Activated CD4-positive, alpha-beta T cell treated with anti-CD3 and anti-CD28 coated beads for 36 hours (primary cell): ENCODE data around the gene NFXL1. TPM values are rescaled to one million over a fixed set of nuclear protein-coding genes. Genes with fewer than 3 reads are reported as not detected.

Experiments
- ATAC-seq: fragments of 200-7000 bp; cut with Tn5 transposase; one replicate; pipeline ENCODE4 v1.10.0; 2021; ENCODE audit warnings: mild to moderate bottlenecking, moderate library complexity
- CTCF ChIA-PET: fragments of 350-600 bp; sonication (Branson Sonifier 250); formaldehyde crosslinking; loops from one replicate; lab custom pipeline; 2021; ENCODE audit warnings: antibody characterized with exemption; lab: Charles Lee
- POLR2A ChIA-PET: fragments of 350-600 bp; sonication (Branson Sonifier 250); formaldehyde crosslinking; loops from one replicate; lab custom pipeline; 2021; ENCODE audit warnings: antibody characterized with exemption, inconsistent platforms; lab: Charles Lee
- DNase-seq: peaks from one replicate; pipeline ENCODE4 v3.0.0-alpha.2; 2020
- H3K27ac Mint-ChIP-seq: one replicate; pipeline ENCODE4 v1.8.0; 2021; ENCODE audit warnings: mixed read lengths
- H3K27me3 Mint-ChIP-seq: one replicate; pipeline ENCODE4 v1.8.0; 2021; ENCODE audit warnings: mixed read lengths
- H3K36me3 Mint-ChIP-seq: one replicate; pipeline ENCODE4 v1.8.0; 2021; ENCODE audit warnings: low read depth, mixed read lengths
- H3K4me1 Mint-ChIP-seq: one replicate; pipeline ENCODE4 v1.8.0; 2021; ENCODE audit warnings: mixed read lengths
- H3K4me3 Mint-ChIP-seq: one replicate; pipeline ENCODE4 v1.8.0; 2021; ENCODE audit warnings: mild to moderate bottlenecking, moderate library complexity, mixed read lengths
- H3K9me3 Mint-ChIP-seq: one replicate; pipeline ENCODE4 v1.8.0; 2021; ENCODE audit warnings: low read depth, mixed read lengths
- intact Hi-C, 2 experiments: fragments of 100-400 bp; cut with DNase I in 1 of 2; cut with micrococcal nuclease in 1 of 2; formaldehyde crosslinking; loops; one replicate each; pipeline versions ENCODE4 v1.14.2 to v1.15.1; 2022 to 2024; cut with DNase I, micrococcal nuclease
- total RNA-seq, 2 experiments: library from RNA; stranded (reverse); gene quantifications; one replicate each; pipeline ENCODE4 v1.2.3, GENCODE V29; 2021

The NFXL1 gene
- total RNA-seq, 2 experiments from 2014 or later: 12.6 to 14.4 TPM

DNA sequence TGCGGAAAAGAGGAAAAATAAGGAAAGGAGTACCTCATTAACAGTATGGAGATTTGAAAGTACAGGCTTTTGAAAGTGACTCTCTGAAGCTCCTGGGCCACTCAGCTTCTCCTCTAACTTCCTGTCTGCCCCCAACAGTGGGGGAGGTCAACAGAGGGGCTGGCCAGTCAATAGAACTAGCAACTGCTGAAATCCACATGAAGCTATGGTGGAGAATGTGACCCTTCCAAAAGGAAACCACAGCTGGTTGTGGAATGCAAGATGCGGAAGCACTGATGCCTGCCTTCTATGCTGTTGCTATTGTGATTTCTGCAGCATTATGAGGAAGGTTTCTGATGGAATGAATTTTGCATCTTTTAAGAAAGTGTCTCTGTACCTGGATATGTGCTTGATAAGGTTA is 78.9 kb downstream of the NFXL1 start:
- intact Hi-C loops: loop anchor here (5.0 to 10.0 kb wide), 6 partner anchors 77 to 297 kb away; partner anchors contain the start of genes NFXL1 (in 1 of the 2) and TXK (in 1 of the 2)
- ChIA-PET CTCF (interaction anchor here (1.5 to 1.8 kb wide), 3 partner anchors 20 to 167 kb away, joined by 5 to 8 read pairs (median 6); no protein-coding TSS in a partner anchor), POLR2A (interaction anchor here (1.1 kb wide), 1 partner anchor 11 kb away, joined by 3 read pairs; no protein-coding TSS in a partner anchor)
- ATAC-seq: no peak
- no peak overlapping the region for H3K27ac Mint-ChIP-seq
- no peaks in the 10 kb centered on the region for H3K9me3 Mint-ChIP-seq
- H3K4me1 Mint-ChIP-seq: peaks cover 26% of the 10 kb centered on the region
- H3K27me3 Mint-ChIP-seq: peaks cover 5% of the 10 kb centered on the region
- no peaks in the 10 kb centered on the region for H3K36me3 Mint-ChIP-seq
- H3K4me3 Mint-ChIP-seq: no peak overlapping the region
- DNase-seq: no peak

DNA sequence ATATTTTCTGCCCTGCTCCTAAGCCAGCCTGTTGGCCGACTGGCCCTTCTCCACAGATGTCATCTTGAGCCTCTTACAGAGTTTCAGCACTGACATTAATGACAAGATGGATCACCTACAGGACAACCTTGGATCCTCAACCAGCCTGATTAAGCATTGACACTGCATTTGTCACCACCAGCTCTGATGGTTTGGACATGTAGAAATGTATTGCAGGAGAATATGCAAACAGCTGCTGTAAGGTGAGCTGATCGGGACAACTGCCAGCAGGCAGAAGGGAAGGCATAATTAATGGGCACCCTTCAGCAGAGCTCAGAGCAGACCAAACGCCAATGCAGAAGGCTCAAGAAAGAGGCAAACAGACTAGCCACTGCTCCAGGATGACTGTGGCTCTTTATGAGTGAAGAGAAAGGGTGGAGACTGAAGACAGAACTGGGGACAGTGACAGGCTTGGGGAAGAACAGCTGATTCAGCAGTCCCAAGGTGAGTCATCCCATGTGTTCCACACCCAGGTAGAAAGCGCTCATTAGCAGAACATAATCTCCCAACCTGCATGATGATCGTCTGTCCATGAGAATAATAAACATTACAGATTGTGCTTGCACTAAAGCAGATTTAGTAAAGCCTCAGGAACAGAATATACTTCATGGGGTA is 83.2 kb downstream of the NFXL1 start:
- ATAC-seq: peak; percentile 42
- ChIA-PET POLR2A (no interaction called here), CTCF (interaction anchor here (0.5 to 1.7 kb wide), 4 partner anchors 9 to 145 kb away, joined by 3 to 7 read pairs (median 4); no protein-coding TSS in a partner anchor)
- Mint-ChIP-seq H3K9me3 (no peaks in the 10 kb centered on the region), H3K4me1 (peaks cover 14% of the 10 kb centered on the region), H3K27ac (no peak overlapping the region), H3K36me3 (no peaks in the 10 kb centered on the region), H3K27me3 (peaks cover 3% of the 10 kb centered on the region), H3K4me3 (no peak overlapping the region)
- DNase-seq: no peak
- intact Hi-C loops: loop anchor here in 1 of 2 experiments (10.0 kb wide), 1 partner anchor 274 kb away; no protein-coding TSS in a partner anchor

DNA sequence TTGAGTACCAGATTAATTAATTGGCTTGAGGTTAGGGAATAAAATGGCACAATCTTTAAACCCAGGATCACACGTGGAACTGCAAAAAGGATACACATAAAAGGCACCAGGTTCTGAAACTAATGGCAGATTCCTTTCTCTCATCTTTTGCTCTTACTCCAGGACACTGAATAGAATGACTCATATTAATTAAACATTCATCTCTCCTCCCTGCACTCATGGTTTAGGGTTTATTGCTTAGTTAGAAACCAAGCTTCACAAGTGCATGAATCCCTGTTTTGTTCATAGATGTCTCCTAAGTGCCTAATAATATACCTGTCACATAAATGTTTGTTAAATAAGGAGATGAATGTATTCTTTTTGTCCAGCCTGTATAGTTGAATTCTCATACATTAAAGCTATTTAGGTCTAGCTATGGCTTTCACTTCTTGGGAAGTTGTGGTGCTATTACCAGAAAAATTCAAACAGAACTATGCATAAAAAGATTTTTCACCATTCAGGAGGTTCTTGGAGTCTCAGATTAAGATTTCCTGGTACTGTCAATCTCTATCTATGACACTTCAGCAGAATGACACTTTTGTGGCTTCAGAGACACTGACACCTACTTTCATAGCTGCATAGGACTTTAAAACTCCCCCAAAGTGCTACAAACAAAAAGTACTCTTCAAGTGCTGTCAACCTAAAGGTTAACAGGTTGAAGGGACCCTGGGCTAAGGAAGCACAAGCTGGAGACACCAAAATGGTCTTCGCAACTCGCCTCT is 83.9 kb downstream of the NFXL1 start:
- peaks cover 3% of the 10 kb centered on the region for H3K27me3 Mint-ChIP-seq
- peaks cover 8% of the 10 kb centered on the region for H3K4me1 Mint-ChIP-seq
- no peak overlapping the region for H3K4me3 Mint-ChIP-seq
- intact Hi-C loops: loop anchor here in 1 of 2 experiments (10.0 kb wide), 1 partner anchor 274 kb away; no protein-coding TSS in a partner anchor
- no peak for DNase-seq
- CTCF ChIA-PET: interaction anchor here (1.1 to 1.7 kb wide), 2 partner anchors 10 to 144 kb away, joined by 5 to 7 read pairs; no protein-coding TSS in a partner anchor
- POLR2A ChIA-PET: no interaction called here
- H3K27ac Mint-ChIP-seq: no peak overlapping the region
- no peak for ATAC-seq
- H3K9me3 Mint-ChIP-seq: no peaks in the 10 kb centered on the region
- no peaks in the 10 kb centered on the region for H3K36me3 Mint-ChIP-seq

DNA sequence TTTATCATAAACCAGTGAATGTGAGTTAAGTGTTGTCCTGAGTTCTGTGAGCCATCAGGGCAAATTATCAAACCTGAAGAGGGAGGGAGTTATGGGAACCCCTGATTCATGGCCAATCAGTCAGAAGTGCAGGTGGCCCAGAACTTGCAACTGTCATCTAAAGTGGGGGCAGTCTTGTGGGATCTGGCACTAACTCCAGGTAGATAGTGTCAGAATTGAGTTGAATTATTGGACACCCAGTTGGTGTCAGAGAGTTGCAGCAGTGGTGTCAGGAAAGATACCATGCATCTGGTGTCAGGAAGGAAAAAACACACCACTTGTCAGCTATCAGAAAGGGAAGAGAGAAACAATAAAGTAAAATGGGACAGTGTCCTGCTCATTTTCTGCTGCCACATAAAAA is 84.9 kb downstream of the NFXL1 start:
- H3K4me1 Mint-ChIP-seq: peaks cover 8% of the 10 kb centered on the region
- peaks cover 3% of the 10 kb centered on the region for H3K27me3 Mint-ChIP-seq
- intact Hi-C loops: no loop called here
- H3K27ac Mint-ChIP-seq: no peak overlapping the region
- ATAC-seq (no peak), DNase-seq (no peak)
- ChIA-PET CTCF (interaction anchor here (1.7 kb wide), 1 partner anchor 11 kb away, joined by 7 read pairs; no protein-coding TSS in a partner anchor), POLR2A (no interaction called here)
- no peak overlapping the region for H3K4me3 Mint-ChIP-seq
- H3K36me3 Mint-ChIP-seq: no peaks in the 10 kb centered on the region
- H3K9me3 Mint-ChIP-seq: no peaks in the 10 kb centered on the region

DNA sequence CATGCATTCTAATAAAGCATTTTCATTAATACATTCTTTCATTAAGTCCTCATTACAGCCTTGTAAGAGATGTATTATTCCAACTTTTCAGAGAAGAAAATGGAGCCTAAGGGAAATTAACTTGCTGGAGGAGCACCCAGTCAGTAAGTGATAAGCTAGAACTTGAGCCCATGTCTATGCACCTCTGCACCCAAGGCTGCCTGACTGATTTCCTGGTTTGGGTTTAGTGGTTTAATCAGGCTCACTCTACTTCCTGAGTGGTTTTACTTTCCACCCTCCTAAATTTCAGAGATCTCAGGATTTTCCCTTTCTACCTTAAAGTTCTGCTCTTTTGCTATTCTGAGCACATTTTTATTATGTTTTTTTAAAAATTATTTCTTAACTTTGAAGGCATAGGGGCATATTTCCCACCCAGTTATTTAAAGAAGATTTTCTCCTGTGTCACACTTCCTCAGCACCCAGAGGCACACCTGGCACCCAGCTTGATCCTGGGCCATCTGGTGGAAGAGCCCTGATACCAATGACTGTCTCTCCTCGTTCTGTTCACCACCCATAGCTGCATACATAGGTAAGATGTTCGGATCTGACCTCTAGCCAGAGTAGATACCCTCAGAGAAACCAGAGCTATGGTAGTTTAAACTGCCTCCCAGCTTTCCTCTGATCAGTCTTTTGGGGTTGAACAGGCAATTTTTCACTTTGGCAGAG is 86.9 kb downstream of the NFXL1 start:
- Mint-ChIP-seq H3K27ac (no peak overlapping the region), H3K27me3 (peaks cover 2% of the 10 kb centered on the region), H3K9me3 (no peaks in the 10 kb centered on the region), H3K4me3 (no peak overlapping the region), H3K4me1 (peaks cover 8% of the 10 kb centered on the region), H3K36me3 (no peaks in the 10 kb centered on the region)
- DNase-seq (no peak), ATAC-seq (no peak)
- CTCF ChIA-PET: interaction anchor here (0.9 to 1.6 kb wide), 3 partner anchors 9 to 123 kb away, joined by 3 to 5 read pairs (median 3); no protein-coding TSS in a partner anchor
- POLR2A ChIA-PET: no interaction called here
- intact Hi-C loops: no loop called here

DNA sequence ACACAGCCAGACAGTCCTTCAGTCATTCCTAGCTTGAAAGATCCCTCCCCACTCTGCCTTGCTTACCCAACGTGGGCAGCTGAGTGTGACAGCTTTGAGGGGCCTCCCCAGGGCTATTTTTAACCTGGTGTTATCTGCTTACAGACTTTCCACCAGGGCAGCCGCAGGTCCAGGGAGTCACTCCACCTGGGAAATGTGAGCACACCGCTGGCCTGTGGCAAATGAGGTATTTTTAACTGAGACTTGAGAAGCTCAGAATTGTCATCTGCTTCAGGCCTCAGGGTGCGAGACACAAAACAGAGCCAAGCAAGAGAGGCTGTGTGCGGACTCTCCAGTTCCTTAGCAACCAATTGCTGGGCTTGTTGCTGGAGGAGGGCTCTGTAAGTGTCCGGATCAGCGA is 89.5 kb downstream of the NFXL1 start:
- Mint-ChIP-seq H3K4me1 (peaks cover 8% of the 10 kb centered on the region), H3K27me3 (peaks cover 2% of the 10 kb centered on the region), H3K9me3 (no peaks in the 10 kb centered on the region), H3K27ac (no peak overlapping the region), H3K36me3 (no peaks in the 10 kb centered on the region), H3K4me3 (no peak overlapping the region)
- ChIA-PET CTCF (no interaction called here), POLR2A (interaction anchor here (0.8 kb wide), 1 partner anchor 11 kb away, joined by 3 read pairs; no protein-coding TSS in a partner anchor)
- intact Hi-C loops: no loop called here
- DNase-seq (no peak), ATAC-seq (no peak)

DNA sequence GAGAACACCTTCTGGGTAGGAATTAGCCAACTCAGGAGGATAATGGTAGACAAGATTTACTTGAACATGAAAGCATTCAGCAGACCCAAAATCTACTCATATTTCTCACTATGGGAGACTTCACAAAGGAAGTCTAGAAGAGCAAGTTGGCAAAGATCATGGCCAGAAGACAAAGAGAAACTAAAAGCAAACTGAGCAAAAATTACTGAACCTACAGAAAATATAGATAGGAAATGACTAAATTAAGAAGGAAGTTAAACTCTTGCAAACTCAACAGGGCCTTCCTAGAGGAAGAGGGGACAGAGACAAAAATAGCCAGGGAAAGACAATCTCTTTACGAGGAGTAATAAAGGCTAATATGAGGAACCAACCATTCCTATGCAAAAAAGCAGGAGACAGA is 95.2 kb downstream of the NFXL1 start:
- DNase-seq: no peak
- Mint-ChIP-seq H3K36me3 (no peaks in the 10 kb centered on the region), H3K4me3 (no peak overlapping the region), H3K4me1 (no peaks in the 10 kb centered on the region), H3K27ac (no peak overlapping the region), H3K9me3 (no peaks in the 10 kb centered on the region), H3K27me3 (peaks cover 6% of the 10 kb centered on the region)
- POLR2A ChIA-PET: no interaction called here
- CTCF ChIA-PET: no interaction called here
- ATAC-seq: no peak
- intact Hi-C loops: no loop called here

DNA sequence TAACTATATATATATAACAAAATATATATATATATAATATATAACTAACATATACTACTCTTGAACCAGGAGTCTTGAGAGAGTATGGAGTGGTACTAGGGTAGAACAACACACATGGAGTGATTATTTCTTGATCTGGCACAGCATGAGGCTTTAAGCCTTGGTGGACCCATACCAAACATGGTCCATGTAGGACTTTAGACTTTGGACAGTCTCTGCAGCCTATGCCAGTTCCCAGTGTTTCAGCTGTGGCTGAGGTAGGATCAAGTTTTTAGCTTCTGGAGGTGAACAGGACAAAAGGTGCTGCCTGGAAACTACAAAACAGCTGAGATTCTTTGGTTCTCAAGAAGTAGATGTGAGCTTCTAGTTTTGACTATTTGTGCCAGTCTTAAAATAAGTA is 97.1 kb downstream of the NFXL1 start:
- no peak for DNase-seq
- CTCF ChIA-PET: interaction anchor here (0.6 to 0.7 kb wide), 2 partner anchors 19 to 108 kb away, joined by 3 to 4 read pairs; no protein-coding TSS in a partner anchor
- Mint-ChIP-seq H3K27ac (no peak overlapping the region), H3K9me3 (no peaks in the 10 kb centered on the region), H3K27me3 (peaks cover 9% of the 10 kb centered on the region), H3K4me3 (no peak overlapping the region), H3K36me3 (no peaks in the 10 kb centered on the region), H3K4me1 (no peaks in the 10 kb centered on the region)
- intact Hi-C loops: no loop called here
- POLR2A ChIA-PET: no interaction called here
- no peak for ATAC-seq

DNA sequence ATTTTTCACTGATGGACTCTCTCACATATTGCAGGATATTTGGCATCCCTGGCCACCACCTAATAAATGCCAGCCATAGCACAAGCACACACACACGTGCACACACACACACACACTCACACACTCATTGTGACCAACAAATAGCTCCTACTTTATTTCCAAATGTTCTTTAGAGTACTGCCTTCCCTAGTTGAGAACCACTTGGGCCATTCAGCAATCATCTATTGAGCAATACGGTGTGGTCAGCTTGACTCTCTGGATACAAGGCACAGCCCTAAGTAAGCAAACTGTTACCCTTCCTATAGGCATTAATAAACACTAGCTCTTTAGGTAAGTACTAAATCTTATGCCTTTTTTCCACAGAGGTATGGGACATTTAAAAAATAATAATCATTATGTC is 97.6 kb downstream of the NFXL1 start:
- H3K9me3 Mint-ChIP-seq: no peaks in the 10 kb centered on the region
- ChIA-PET POLR2A (no interaction called here), CTCF (no interaction called here)
- no peaks in the 10 kb centered on the region for H3K4me1 Mint-ChIP-seq
- intact Hi-C loops: no loop called here
- no peak overlapping the region for H3K4me3 Mint-ChIP-seq
- ATAC-seq (no peak), DNase-seq (no peak)
- H3K36me3 Mint-ChIP-seq: no peaks in the 10 kb centered on the region
- H3K27me3 Mint-ChIP-seq: peaks cover 9% of the 10 kb centered on the region
- no peak overlapping the region for H3K27ac Mint-ChIP-seq

DNA sequence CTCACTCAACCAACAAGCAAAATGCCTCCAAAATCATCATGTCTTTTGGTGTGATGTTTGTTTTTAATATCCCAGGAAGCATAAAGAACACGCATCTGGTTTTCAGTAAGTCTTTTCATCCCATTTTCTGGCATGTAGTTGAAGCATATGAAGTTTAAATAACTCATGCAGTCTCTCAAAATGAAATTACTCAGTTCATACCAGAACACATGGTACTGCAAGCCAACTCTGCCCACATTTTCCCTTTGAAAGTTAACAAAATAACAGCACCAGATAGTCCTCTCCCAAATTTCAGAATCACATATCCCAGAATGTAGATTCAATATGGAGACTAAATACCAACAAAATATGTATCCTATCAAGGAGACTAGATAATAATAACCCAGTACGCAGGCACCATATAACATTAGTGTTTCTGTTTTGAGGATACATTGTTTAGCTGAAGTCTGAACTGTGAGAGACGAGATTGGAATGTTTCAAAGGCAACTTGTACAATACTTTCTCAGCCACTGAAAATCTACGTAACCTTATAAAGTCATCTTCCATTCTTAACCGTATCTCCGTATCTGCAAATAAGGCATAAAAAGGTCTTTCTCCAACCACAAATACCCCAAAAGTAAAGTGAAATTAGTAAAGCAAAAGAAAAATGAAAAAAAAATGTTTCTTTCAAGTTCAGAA is 99.6 kb downstream of the NFXL1 start:
- ChIA-PET CTCF (interaction anchor here (0.9 kb wide), 1 partner anchor 28 kb away, joined by 3 read pairs; no protein-coding TSS in a partner anchor), POLR2A (no interaction called here)
- Mint-ChIP-seq H3K27me3 (peaks cover 12% of the 10 kb centered on the region), H3K27ac (no peak overlapping the region), H3K9me3 (no peaks in the 10 kb centered on the region), H3K4me3 (no peak overlapping the region), H3K36me3 (no peaks in the 10 kb centered on the region), H3K4me1 (no peaks in the 10 kb centered on the region)
- intact Hi-C loops: no loop called here
- no peak for ATAC-seq
- no peak for DNase-seq
